Thyroid gland (tissue), 4 donors: ENCODE results near the gene FOXC1. TPM values are rescaled to one million over a fixed set of nuclear protein-coding genes. Genes with fewer than 3 reads are reported as not detected.
A peak's percentile ranks its signal among the peaks of the same experiment; 100 is the strongest.

Source experiments
- DNase-seq, 2 donors: peaks; one replicate each; pipeline ENCODE4 v3.0.0-alpha.2; 2019
- H3K27ac ChIP-seq, 3 donors: fragments of 200-600 bp; sonication (generic); 1 replicate in 2 of 3; 2 replicates in 1 of 3; pipeline ENCODE4 v1.5.1; 2016 to 2019; ENCODE audit warnings: mild to moderate bottlenecking in 1 of 3, moderate library complexity in 1 of 3
- H3K27me3 ChIP-seq: fragments of 200-600 bp; sonication (generic); one replicate; pipeline ENCODE4 v1.5.1; 2019
- H3K36me3 ChIP-seq, 2 donors: fragments of 200-600 bp; sonication (generic); one replicate each; pipeline ENCODE4 v1.5.1; 2016 to 2019
- H3K4me1 ChIP-seq, 2 donors: fragments of 200-600 bp; sonication (generic); one replicate each; pipeline ENCODE4 v1.5.1; 2017 to 2019
- H3K4me3 ChIP-seq, 3 donors: fragments of 200-600 bp; sonication (generic); replicated peaks in 1 of 3; 1 replicate in 2 of 3; 2 replicates in 1 of 3; pipeline ENCODE4 v1.5.1; 2016; ENCODE audit warnings: mild to moderate bottlenecking in 1 of 3
- H3K9me3 ChIP-seq: fragments of 200-600 bp; sonication (generic); one replicate; pipeline ENCODE4 v1.5.1; 2017
- POLR2A ChIP-seq, 2 donors: fragments of 450-650 bp; IDR thresholded peaks; one replicate each; pipeline ENCODE4 v1.6.1; 2017; ENCODE audit warnings: antibody characterized with exemption in 2 of 2, mild to moderate bottlenecking in 2 of 2, moderate library complexity in 1 of 2
- WGBS, 2 donors: methylation state at CpG; one replicate each; pipeline ENCODE4 v1.1.5; 2017; 5-methylcytosine and 5-hydroxymethylcytosine counted together
- intact Hi-C: fragments of 100-400 bp; cut with DNase I; formaldehyde crosslinking; loops from one replicate; pipeline ENCODE4 v1.15.1; 2023
- total RNA-seq, 4 donors: library from RNA; depleted of rRNA; stranded (reverse); fragments of >200 nt; gene quantifications; one replicate each; pipeline ENCODE4 v1.2.3, GENCODE V29; 2016
- TF ChIP-seq, protein P1 (sequence below), 6 experiments: fragments of 200-600 bp in 3 of 6; fragments of 450-650 bp in 3 of 6; sonication (generic) in 3 of 6; IDR thresholded peaks; one replicate each; pipeline ENCODE4 v1.5.1; 2016 to 2019; ENCODE audit warnings: antibody characterized with exemption in 6 of 6, mild to moderate bottlenecking in 2 of 6, inconsistent platforms in 1 of 6, moderate library complexity in 1 of 6

Gene FOXC1
- total RNA-seq, 4 donors from 2014 or later = 3.8 to 8.1 (median 5.5) TPM

DNA sequence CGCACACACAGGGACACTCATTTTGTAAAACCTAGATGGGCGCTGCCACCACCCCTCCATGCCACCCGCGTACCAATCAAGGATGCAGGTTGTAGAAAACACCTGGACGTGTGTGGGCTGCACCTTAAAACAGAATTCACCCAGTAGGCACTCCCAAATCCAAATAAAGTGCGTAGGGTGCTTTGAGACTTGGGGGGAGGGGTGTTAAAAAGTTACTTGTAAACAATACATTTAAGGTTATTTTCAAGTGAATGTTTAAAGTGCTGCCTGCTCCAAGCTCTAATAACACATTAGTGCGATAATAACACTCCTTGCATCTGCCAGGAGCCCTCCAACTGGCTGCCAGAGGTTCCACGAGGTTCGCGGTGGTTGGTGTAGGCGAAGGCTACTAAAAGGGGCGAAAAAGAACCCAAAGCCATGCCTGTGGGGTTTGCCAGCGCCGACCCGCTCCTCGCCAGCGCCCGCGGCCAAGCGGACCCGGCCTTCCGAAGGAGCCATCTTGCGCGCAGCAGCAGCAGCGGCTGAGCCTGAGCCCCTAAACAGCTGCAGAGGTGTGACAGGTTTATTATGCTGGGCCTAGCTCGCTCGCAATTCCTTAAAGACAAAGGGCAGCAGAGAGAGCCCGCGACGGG lies 11.5 kb downstream of the FOXC1 start:
- TF ChIP-seq, protein P1, sequence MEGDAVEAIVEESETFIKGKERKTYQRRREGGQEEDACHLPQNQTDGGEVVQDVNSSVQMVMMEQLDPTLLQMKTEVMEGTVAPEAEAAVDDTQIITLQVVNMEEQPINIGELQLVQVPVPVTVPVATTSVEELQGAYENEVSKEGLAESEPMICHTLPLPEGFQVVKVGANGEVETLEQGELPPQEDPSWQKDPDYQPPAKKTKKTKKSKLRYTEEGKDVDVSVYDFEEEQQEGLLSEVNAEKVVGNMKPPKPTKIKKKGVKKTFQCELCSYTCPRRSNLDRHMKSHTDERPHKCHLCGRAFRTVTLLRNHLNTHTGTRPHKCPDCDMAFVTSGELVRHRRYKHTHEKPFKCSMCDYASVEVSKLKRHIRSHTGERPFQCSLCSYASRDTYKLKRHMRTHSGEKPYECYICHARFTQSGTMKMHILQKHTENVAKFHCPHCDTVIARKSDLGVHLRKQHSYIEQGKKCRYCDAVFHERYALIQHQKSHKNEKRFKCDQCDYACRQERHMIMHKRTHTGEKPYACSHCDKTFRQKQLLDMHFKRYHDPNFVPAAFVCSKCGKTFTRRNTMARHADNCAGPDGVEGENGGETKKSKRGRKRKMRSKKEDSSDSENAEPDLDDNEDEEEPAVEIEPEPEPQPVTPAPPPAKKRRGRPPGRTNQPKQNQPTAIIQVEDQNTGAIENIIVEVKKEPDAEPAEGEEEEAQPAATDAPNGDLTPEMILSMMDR (IDR thresholded peaks at IDR 0.05) = no peak
- no peak for TF ChIP-seq POLR2A (IDR thresholded peaks at IDR 0.05)
- Histone ChIP-seq H3K4me1 (peaks cover 7 to 26% of the 10 kb centered on the region in 2 donors), H3K27ac (no peak overlapping the region), H3K36me3 (no peaks in the 10 kb centered on the region), H3K4me3 (no peak overlapping the region), H3K27me3 (peaks cover 14% of the 10 kb centered on the region), H3K9me3 (no peaks in the 10 kb centered on the region)
- DNase-seq = no peak
- WGBS, 2 donors = 95 to 96% methylated on average over 26 to 29 of the region's 30 CpGs
- intact Hi-C loops = no loop called here

DNA sequence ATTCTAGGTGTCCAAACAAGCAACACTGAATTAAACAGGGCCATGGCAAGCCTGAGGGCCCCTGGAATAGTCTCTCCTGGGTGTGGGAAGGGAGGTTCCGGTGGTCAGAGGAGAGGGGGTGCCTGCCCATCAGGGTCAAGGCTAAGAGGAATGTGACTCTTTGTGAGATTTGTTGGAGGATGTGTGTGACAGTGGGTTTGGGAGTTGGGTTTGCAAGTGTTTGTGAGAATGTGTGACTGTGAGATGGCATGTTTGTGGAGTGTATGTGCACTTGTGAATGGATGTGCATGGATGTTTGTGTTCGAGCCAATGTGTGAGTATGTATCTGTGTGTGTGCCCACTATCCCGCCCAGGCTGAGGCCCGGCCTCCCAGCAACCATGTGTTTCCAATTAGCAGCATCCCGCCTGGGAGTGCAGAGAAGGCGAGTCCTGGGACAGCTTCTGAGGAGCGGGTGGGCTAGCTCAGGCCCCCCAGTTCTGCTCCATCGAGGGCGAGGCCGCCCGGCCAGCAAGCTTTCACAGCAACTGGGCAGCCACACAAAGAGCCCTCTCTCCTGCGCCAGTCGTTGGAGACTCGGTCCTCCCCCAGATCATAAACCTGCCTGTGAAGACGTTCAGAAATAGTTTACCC lies 12.6 kb downstream of the FOXC1 start:
- H3K27ac ChIP-seq = no peak overlapping the region
- DNase-seq = no peak
- peaks cover 14% of the 10 kb centered on the region for H3K27me3 ChIP-seq
- H3K9me3 ChIP-seq = no peaks in the 10 kb centered on the region
- TF ChIP-seq, protein P1 (IDR thresholded peaks at IDR 0.05) = no peak
- no peak for TF ChIP-seq POLR2A (IDR thresholded peaks at IDR 0.05)
- WGBS, 2 donors = 89 to 92% methylated on average over 13 to 15 of the region's 15 CpGs
- intact Hi-C loops = no loop called here
- no peak overlapping the region for H3K4me3 ChIP-seq
- H3K36me3 ChIP-seq = no peaks in the 10 kb centered on the region
- H3K4me1 ChIP-seq = peaks cover 7 to 26% of the 10 kb centered on the region in 2 donors

DNA sequence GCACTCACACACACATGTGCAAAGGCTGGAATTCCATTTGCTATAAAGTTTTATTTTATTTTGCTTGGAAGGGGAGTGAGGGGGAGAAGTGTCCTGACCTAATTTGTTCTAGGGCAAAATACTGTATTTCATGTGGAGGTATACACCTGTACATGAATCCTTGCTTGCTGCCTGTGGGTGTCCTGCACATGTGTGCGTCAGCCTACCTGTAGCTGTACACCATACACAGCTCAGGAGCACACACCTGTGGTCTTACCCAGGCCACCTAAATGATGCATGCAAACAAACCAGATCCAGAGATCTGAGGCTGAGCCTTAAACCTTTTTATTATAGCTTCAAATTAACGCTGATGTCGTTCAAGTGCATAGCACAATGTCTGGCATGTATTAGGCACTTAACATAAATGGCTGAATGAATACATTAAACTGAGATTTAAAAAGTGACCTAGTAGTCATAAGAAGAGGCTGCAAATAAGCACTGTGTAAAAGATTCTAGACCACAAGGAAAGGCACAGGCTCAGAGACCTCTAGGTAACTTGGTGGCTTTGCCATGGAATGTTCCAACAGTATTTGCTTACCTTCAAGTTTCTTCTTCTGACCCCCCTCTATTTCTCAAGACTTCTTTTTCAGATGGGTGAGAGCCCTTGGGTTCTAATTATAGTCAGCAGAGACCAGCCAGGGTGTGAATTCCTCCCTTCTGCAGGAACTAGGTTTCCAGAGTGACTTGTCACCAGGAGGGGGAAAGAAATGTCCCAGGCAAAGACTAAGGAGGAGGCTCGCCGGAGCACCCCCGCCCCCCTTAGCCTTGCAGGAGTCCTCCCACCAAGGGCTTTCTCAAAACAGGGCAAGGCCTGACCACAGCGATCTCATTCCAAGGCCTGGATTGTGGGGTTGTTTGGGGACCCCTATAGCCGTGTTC lies 13.4 kb downstream of the FOXC1 start:
- Histone ChIP-seq H3K4me3 (no peak overlapping the region), H3K27me3 (peaks cover 14% of the 10 kb centered on the region), H3K9me3 (no peaks in the 10 kb centered on the region), H3K36me3 (no peaks in the 10 kb centered on the region), H3K27ac (peak overlapping the region in 1 of 3 donors; percentile 11), H3K4me1 (peaks cover 7 to 26% of the 10 kb centered on the region in 2 donors)
- no peak for TF ChIP-seq POLR2A (IDR thresholded peaks at IDR 0.05)
- TF ChIP-seq, protein P1 (IDR thresholded peaks at IDR 0.05) = no peak
- no peak for DNase-seq
- intact Hi-C loops = no loop called here
- 97% methylated on average over 8 of the region's 8 CpGs for WGBS, 2 donors

DNA sequence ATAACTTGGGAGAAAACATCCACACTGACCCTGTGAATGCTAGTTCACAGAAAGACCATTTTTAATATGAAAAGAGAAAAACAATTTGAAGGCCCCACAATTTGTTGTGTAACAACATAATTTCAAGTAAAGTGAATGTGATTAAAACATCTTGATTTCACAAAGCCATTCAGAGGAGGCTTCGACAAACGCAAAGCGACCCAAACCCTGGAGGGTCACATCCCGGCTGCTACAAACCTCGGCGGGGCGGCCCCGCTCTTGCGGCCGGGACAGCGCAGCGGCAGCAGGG lies 14.0 kb downstream of the FOXC1 start:
- Histone ChIP-seq H3K36me3 (no peaks in the 10 kb centered on the region), H3K4me3 (peak overlapping the region in 1 of 3 donors; percentile 48), H3K9me3 (no peaks in the 10 kb centered on the region), H3K4me1 (peaks cover 7 to 22% of the 10 kb centered on the region in 2 donors), H3K27ac (peak overlapping the region in 1 of 3 donors; percentile 11), H3K27me3 (peaks cover 14% of the 10 kb centered on the region)
- 74 to 91% methylated on average over 8 to 12 of the region's 12 CpGs for WGBS, 2 donors
- DNase-seq = no peak
- TF ChIP-seq, protein P1 (IDR thresholded peaks at IDR 0.05) = no peak
- no peak for TF ChIP-seq POLR2A (IDR thresholded peaks at IDR 0.05)
- intact Hi-C loops = no loop called here
